Suppressor macrophage (primary cell): Measurements from ENCODE around the gene MICAL3.
A peak's percentile ranks its signal among the peaks of the same experiment; 100 is the strongest.
"Not testable (repeated sequence)": the region's sequence is repeated elsewhere in the genome, so short reads cannot be mapped to it uniquely, and the experiment has no call there.

ENCODE experiments used
- DNase-seq, 4 experiments: peaks; one replicate each; pipeline ENCODE4 v3.0.0-alpha.2; 2020 to 2022

Gene MICAL3

DNA sequence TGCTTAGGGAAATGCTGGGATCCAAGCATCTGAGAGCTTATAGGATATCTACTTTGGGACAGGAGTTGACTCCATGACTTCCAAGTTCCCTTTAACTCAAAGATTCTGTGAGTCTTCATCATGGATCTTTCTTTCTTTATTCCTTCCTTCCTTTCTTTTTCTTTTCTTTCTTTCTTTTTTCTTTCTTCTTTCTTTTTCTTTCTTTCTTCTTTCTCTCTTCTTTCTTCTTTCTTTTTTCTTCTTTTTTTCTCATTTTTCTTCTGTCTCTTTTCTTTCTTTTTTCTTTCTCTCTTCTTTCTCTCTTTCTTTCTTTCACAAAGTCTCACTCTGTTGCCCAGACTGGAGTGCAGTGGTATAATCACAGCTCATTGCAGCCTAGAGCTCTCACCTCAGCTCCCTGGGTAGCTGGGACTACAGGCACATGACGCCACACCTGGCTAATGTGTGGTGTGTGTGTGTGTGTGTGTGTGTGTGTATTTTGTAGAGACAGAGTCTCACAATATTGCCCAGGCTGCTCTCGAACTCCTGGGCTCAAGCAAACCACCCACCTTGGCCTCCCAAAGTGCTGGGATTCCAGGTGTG, 5.4 kb upstream of the MICAL3 start:
- no peak for DNase-seq

- DNase-seq, result no peak
Measured at GRCh38 chr22:18028817-18029527, 4.6 kb upstream of the MICAL3 start.

DNA sequence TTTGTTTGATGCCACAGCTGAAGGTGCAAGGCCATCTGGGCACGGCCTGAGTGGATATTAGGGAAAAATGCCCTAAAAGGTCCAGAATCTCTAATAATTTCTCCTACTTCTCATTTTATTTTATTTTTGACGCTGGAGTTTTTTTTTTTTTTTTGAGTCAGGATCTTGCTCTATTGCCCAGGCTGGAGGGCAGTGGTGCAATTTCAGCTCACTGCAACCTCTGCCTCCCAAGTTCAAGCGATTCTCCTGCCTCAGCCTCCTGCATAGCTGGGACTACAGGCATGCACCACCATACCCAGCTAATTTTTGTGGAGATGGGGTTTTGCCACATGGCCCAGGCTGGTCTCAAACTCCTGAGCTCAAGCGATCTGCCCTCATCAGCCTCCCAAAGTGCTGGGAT, 1.5 kb upstream of the MICAL3 start:
- DNase-seq, result not testable (repeated sequence)

DNA sequence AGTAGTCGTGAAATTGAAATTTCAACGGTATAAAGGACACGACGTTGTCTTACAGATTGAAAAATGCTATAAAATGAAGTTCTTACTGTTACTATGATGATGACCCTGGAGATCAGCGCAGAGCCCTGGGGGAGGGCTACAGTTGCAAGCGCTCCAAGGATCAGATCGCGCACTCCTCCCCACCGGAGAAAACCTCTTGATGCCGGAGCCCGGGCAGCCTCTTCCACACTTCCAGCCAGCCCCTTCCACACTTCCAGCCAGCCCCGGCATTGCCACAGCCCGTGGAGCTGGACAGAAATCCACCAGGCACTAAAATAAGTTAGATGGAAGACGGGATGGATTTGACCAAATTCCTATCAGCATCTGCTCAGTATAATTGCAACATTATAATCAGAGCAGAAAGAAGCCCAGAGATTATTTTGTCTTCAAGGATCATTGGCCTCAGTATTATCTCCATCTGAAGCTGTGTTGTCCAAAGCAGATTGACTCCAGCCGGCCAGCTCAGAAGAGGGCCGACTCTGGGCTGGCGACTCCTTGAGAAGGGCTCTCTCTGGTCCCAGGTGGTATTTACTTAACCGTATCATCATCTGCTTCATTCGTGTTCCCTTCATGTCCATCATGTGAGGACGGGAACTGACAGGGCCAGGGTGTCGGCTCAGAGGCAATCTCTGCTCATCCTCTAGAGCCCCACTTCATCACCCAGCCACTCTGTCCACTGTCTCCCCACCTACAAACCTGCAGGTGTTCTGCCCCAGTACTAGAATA, 777 bp upstream of the MICAL3 start:
- no peak for DNase-seq

- DNase-seq, result peak; percentile 47 to 80 (median 63)
Measured at GRCh38 chr22:18023509-18024275, 669 bp downstream of the MICAL3 start.

GRCh38 chr22:18022876-18023275, 1.5 kb downstream of the MICAL3 start:
- no peak for DNase-seq

DNA sequence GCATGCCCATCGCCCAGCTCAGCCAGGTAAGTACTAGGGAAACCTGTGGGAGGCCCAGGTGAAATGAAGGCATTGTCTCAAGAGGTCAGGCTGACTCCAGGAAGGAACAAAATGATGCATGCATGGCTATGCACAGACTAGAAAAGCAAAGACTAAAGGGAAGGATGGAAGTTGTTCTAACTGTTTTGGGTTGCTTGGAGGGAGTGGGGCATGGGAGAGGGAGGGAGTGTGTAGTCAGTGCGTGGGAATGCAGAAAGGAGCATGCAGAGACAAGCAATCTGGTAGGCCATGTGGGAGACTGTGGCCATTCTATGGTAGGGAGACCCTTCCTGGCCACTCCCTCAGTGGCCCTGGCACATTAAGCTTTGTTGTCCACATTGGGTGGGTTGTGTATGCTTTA, 2.9 kb downstream of the MICAL3 start:
- DNase-seq, result no peak

DNA sequence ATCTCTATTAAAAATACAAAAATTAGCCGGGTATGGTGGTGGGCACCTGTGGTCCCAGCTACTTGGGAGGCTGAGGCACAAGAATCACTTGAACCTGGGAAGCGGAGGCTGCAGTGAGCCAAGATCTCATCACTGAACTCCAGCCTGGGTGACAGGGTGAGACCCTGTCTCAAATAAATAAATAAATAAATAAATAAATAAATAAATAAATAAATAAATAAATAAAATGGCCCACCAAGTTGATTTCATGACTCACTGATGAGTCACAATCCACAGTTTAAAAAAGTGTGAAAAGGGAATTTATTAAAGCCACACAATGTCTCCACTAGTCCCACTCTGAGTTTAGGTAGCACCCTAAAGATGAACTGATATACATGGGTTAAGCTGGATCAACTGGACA, 3.6 kb downstream of the MICAL3 start:
- DNase-seq, result not testable (repeated sequence)

DNA sequence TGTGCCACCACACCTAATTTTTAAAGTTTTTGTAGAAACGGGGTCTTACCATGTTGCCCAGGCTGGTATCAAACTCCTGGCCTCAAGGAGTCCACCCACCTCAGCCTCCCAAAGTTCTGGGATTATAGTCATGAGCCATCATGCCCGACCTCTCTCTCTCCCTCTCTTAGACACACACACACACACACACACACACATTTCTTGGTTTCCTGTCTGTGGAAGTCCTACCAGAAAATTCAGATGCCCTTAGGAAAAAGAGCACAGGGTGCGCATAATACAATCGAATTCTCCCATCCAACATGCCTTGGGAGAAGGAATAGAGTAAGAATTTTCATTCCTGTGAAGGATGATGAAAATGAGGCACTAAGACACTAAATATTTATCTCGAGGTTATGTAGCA, 10.4 kb downstream of the MICAL3 start:
- DNase-seq, result no peak

- peak in 3 of 4 experiments; percentile 10 to 30 (median 20) for DNase-seq
Measured at GRCh38 chr22:18013436-18013835, 10.9 kb downstream of the MICAL3 start.

DNA sequence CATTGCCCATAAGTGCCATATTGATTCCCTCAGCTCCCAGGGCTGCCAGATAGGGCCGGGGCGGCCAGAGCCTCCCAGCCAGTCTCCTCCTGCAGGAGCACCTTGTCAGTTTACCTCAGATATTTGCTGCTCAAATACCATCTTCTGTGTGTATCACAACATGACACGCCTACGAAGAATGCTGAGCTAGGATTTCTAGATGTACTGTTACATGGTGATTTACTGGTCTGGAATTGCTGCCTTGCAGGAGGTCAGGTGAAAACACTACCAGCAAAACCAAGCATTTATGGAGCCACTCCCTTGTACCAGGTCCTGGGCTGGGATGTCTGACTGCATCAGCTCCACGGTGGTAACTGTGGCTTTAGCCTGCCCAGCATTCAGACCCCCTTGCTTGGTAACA, 11.8 kb downstream of the MICAL3 start:
- no peak for DNase-seq

DNA sequence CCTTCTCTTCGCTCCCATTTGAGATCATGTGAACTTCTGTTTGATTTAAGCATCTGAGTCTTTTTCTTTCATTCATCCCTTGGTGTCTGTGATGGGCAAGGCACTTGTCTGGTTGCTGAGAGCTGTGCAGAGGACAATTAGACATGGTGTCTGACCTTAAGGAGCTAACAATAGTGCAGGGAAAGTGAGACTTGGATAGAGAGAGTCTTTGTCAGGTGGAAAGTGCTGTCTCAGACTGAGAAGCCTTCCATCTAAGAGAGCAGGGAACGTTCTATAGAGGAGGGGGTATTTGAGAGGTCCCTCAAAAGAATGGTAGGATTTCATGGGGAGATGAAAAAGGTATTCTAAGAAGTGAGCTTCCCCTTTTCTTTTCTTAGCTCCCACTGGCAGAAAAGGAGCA, 14.1 kb downstream of the MICAL3 start:
- no peak for DNase-seq

DNA sequence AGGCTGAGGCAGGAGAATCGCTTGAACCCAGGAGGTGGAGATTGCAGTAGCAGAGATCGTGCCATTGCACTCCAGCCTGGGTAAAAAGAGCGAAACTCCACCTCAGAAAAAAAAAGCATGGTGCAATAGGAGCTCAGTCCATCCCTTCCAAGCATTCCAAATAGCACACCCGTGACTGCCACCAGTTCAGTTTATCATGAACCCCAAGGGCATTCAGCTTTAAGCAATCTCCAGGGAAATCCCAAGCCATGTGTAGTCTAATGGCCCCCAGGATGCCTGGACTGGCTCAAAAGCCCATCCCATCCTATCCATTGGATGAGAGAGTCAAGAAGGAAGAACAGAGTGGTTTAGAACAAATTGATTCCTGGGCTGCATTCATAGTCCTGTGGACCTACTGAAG, 16.2 kb downstream of the MICAL3 start:
- no peak for DNase-seq

- DNase-seq, result peak in 2 of 4 experiments; percentile 21 to 22
Measured at GRCh38 chr22:18005201-18005926, 19.0 kb downstream of the MICAL3 start.

DNA sequence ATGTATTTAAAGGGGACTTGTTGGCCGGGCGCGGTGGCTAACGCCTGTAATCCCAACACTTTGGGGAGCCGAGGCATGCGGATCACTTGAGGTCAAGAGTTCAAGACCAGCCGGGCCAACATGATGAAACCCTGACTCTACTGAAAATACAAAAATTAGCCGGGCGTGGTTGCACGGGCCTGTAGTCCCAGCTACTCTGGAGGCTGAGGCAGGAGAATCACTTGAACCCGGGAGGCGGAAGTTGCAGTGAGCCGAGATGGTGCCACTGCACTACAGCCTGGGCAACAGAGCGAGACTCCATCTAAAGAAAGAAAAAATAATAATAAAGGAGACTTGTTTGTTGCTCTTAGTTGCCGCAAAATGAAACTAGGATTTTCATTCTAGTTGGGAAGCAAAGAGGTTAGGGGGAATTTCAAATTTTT, 22.5 kb downstream of the MICAL3 start:
- DNase-seq, result not testable (repeated sequence)

- peak; percentile 92 to 97 (median 95) for DNase-seq
Measured at GRCh38 chr22:18001040-18001893, 23.1 kb downstream of the MICAL3 start.

- peak in 2 of 4 experiments; percentile 9 to 18 for DNase-seq
Measured at GRCh38 chr22:18000441-18001039, 23.8 kb downstream of the MICAL3 start.

DNA sequence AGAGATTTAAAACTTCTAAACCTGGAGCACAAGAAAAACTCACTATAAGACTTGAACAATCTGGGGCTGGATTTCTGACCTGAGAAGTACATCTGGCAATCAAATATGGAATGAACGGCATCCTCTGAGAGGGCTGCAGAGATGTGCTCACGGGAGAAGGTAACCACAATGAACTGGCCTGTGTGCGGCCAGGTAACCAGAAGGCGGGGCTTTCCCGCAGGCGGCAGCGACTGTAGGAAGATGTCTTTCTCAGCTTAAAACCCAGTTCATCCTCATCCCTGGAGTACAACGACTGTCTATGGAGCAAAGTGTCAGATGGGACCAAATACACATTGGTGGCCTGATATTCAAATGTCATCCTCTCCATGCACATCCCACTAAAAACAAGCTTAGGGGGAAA, 24.5 kb downstream of the MICAL3 start:
- no peak for DNase-seq

GRCh38 chr22:17998913-17999312, 25.4 kb downstream of the MICAL3 start:
- no peak for DNase-seq

- DNase-seq, result no peak
Measured at GRCh38 chr22:17997456-17997855, 26.9 kb downstream of the MICAL3 start.

GRCh38 chr22:17995256-17995655, 29.1 kb downstream of the MICAL3 start:
- DNase-seq, result not testable (repeated sequence)
